NB4 (cell line): ENCODE results near the gene ERBB4.

ENCODE experiments used
- DNase-seq: peaks from one replicate; pipeline ENCODE4 v3.0.0; 2010; ENCODE audit warnings: low read depth
- H3K4me3 ChIP-seq: one replicate; pipeline ENCODE4 v1.5.1; 2011; ENCODE audit warnings: mild to moderate bottlenecking, low read depth, low read length, moderate library complexity
- CTCF ChIP-seq: IDR thresholded peaks from one replicate; pipeline ENCODE4 v1.5.1; 2012; ENCODE audit warnings: low read depth, low read length
- MYC ChIP-seq: IDR thresholded peaks from 2 replicates; pipeline ENCODE4 v1.6.1; 2011; ENCODE audit warnings: low read depth, low read length
- POLR2A ChIP-seq: IDR thresholded peaks from 2 replicates; pipeline ENCODE4 v1.6.1; 2011; ENCODE audit warnings: mild to moderate bottlenecking; ENCODE audit not compliant: insufficient read length; ENCODE audit errors: extremely low read depth
- TF ChIP-seq, protein P1 (sequence below): IDR thresholded peaks from 2 replicates; pipeline ENCODE4 v1.6.1; 2011; ENCODE audit warnings: low read depth, low read length

Gene ERBB4

DNA sequence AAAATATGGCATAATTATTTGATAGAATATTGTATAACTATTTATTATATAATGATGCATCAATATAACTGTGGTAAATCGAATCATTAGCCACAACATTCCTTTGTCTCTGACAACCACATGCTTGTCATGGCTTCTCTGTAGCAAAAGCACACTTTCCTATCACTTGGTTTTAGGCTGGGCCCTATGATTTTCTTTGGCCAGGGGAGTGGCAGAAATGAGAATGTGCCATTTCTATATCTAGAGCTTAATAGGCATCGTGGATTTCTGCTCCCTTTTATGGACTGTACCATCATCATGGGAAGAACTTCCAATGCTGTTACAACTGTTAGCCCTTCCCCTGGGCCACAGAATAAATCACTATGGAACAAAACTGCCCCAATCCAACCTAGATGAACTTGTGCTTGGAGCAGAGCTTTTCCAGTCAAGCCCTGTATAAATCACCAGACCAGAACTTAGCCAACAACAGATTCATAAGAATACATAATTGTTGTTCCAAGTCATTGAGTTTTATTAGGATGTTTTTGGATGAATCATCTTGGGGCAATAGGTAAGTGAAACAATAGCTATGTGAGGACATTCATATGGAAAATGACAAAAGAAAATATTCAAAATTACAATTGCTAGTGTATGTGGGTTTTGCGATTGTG is 715.8 kb downstream of the ERBB4 start:
- no peak for DNase-seq
- TF ChIP-seq POLR2A = no peak
- TF ChIP-seq CTCF = no peak
- no peak for TF ChIP-seq MYC
- TF ChIP-seq, protein P1, sequence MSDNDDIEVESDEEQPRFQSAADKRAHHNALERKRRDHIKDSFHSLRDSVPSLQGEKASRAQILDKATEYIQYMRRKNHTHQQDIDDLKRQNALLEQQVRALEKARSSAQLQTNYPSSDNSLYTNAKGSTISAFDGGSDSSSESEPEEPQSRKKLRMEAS = no peak
- no peak overlapping the region for H3K4me3 ChIP-seq

DNA sequence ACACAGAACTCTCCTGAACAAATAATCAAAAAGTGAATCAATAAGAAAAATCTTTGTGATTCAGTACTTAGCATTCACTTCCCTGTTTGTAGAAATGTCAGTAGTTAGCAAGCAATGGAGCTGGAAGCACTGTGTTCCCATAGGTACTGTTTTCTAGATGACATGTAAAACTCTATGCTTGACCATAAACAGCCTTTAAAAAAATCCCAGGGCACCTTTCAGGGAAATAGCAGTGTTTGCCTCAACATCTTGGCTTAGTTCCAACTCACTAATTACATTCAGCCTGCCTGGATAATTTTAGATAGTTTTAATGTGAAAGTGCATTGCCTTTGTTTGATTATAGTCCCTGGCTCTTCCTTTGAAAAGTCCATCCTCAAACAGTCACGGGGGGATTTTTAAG is 721.8 kb downstream of the ERBB4 start:
- TF ChIP-seq, protein P1 = no peak
- DNase-seq = no peak
- no peak overlapping the region for H3K4me3 ChIP-seq

DNA sequence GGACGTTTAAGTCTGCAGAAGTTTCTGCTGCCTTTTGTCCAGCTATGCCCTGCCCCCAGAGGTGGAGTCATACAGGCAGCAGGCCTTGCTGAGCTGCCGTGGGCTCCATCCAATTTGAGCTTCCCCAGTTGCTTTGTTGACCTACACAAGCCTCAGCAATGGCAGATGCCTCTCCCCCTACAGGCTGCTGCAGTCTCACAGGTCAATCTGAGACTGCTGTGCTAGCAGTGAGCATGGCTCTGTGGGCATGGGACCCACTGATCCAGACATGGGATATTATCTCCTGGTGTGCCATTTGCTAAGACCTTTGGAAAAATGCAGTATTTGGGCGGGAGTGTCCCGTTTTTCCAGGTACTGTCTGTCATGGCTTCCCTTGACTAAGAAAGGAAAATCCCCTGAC is 726.0 kb downstream of the ERBB4 start:
- DNase-seq = no peak
- no peak for TF ChIP-seq MYC
- no peak for TF ChIP-seq POLR2A
- TF ChIP-seq, protein P1 = no peak
- TF ChIP-seq CTCF = no peak

DNA sequence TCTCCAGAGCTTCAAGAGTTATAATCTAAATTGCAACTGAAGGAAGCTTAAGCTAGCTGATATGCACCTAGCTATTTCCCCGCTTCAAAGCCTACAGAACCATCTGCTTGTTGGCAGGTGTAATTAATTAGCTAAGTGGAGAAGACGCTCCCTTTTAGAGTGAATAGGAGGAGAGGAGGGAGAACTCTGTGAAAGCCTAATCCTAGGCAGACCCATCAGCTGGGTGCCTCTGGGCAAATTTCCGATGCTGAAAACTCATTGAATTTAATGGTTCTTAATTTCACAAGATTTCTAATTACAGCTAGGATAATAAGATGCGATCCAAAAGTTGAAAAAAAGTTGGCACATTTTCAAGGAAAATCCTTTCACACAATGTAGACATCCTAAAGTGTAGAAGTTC is 735.9 kb downstream of the ERBB4 start:
- TF ChIP-seq, protein P1 = no peak
- no peak for TF ChIP-seq POLR2A
- TF ChIP-seq CTCF = no peak
- TF ChIP-seq MYC = no peak
- DNase-seq = no peak
- H3K4me3 ChIP-seq = no peak overlapping the region

More for the DNA sequence above, 726.0 kb downstream of the ERBB4 start:
- no peak overlapping the region for H3K4me3 ChIP-seq

- no peak overlapping the region for H3K4me3 ChIP-seq
- TF ChIP-seq POLR2A = no peak
- TF ChIP-seq MYC = no peak
- TF ChIP-seq CTCF = no peak
- TF ChIP-seq, protein P1 = no peak
- DNase-seq = no peak
Measured at GRCh38 chr2:211800001-211800400, 738.6 kb downstream of the ERBB4 start.

DNA sequence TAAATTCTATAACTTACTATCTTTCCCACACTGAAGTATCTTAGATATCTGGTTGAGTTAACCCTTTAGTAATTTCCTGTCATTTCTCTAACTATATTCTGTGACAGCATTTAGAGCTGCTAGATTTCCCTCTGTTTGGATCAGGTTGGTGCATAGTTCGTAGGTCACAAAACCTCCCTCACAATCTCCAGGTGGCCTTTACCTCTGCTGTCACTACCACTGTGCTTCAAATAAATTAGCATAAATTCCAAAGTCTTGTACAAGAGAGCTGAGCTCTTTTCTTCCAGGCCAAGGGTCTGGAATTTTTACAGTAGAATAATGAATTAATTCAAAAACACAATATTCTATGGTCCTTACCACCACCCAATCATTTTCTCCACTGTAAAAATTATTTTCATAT is 739.7 kb downstream of the ERBB4 start:
- no peak overlapping the region for H3K4me3 ChIP-seq
- TF ChIP-seq, protein P1 = no peak
- no peak for TF ChIP-seq CTCF
- no peak for DNase-seq
